HCT116 (cell line): Measurements from ENCODE around the gene PRRT1. TPM values are rescaled to one million over a fixed set of nuclear protein-coding genes. Genes with fewer than 3 reads are reported as not detected.

ENCODE experiments used
- ATAC-seq: fragments of 200-7000 bp; cut with Tn5 transposase; 2 replicates; pipeline ENCODE4 v1.9.1; 2020; ENCODE audit warnings: mild to moderate bottlenecking, moderate library complexity
- BruUV-seq: library from RNA; stranded (reverse); fragments of 400-500 nt; replicated peaks from 2 replicates; lab custom pipeline; 2021; lab: Mats Ljungman, UMichigan
- CTCF ChIA-PET: fragments of 300-600 bp; sonication (Branson Sonifier 250); formaldehyde crosslinking; loops from one replicate; lab custom pipeline; 2021; ENCODE audit warnings: antibody characterized with exemption; lab: Charles Lee
- POLR2A ChIA-PET: fragments of 300-600, 350-600 bp; sonication (Branson Sonifier 250); formaldehyde crosslinking; loops from one replicate; lab custom pipeline; 2021; ENCODE audit warnings: antibody characterized with exemption; lab: Charles Lee
- RAD21 ChIA-PET, 2 experiments: fragments of 300-600 bp; sonication (Branson Sonifier 250); formaldehyde crosslinking; loops; one replicate each; lab custom pipeline; 2023; ENCODE audit warnings: low total read pairs in 2 of 2; ENCODE audit not compliant: uncharacterized antibody in 2 of 2, unreplicated experiment in 2 of 2, low non-redundant PET in 1 of 2; lab: Charles Lee
- DNase-seq: peaks from one replicate; pipeline ENCODE4 v3.0.0-alpha.2; 2010; ENCODE audit warnings: low read depth, low spot score
- H2AFZ ChIP-seq: fragments of 200-600 bp; shearing (Covaris generic), sonication (generic); 2 replicates; pipeline ENCODE4 v1.6.1; 2017; ENCODE audit warnings: low read depth, mixed run types, mixed read lengths, antibody characterized with exemption, low read length; ENCODE audit not compliant: poor library complexity, severe bottlenecking
- H3K27ac ChIP-seq: 2 replicates; pipeline ENCODE4 v1.5.1; 2012; ENCODE audit warnings: low read depth, low read length
- H3K27me3 ChIP-seq: fragments of 200-600 bp; sonication (generic); 2 replicates; pipeline ENCODE4 v1.6.1; 2016; ENCODE audit warnings: mixed run types, low read length, mixed read lengths; ENCODE audit not compliant: insufficient read depth
- H3K36me3 ChIP-seq, 2 experiments: fragments of 200-500 bp in 1 of 2; fragments of 200-600 bp in 1 of 2; sonication (Bioruptor generic) in 1 of 2; sonication (generic) in 1 of 2; 2 replicates each; pipeline versions ENCODE4 v1.5.1 to v1.6.1; 2014 to 2016; ENCODE audit warnings: low read length in 2 of 2, inconsistent platforms in 1 of 2, mixed read lengths in 1 of 2, mixed run types in 1 of 2; ENCODE audit not compliant: insufficient read depth in 2 of 2, control insufficient read depth in 1 of 2
- H3K4me1 ChIP-seq, 2 experiments: fragments of 200-600 bp in 1 of 2; sonication (generic) in 1 of 2; 2 replicates each; pipeline versions ENCODE4 v1.5.1 to v1.6.1; 2012 to 2017; ENCODE audit warnings: low read length in 2 of 2, inconsistent platforms in 1 of 2, mild to moderate bottlenecking in 1 of 2, mixed read lengths in 1 of 2, mixed run types in 1 of 2, moderate library complexity in 1 of 2; ENCODE audit not compliant: insufficient read depth in 2 of 2, control insufficient read depth in 1 of 2
- H3K4me2 ChIP-seq: fragments of 200-600 bp; sonication (generic); 2 replicates; pipeline ENCODE4 v1.6.1; 2017; ENCODE audit warnings: mixed run types, low read length, mixed read lengths
- H3K4me3 ChIP-seq, 2 experiments: fragments of 200-600 bp in 1 of 2; sonication (generic) in 1 of 2; replicated peaks in 1 of 2; 2 replicates each; pipeline ENCODE4 v1.5.1; 2011 to 2016; ENCODE audit warnings: low read length in 2 of 2, control low read depth in 1 of 2, low read depth in 1 of 2, mild to moderate bottlenecking in 1 of 2, mixed read lengths in 1 of 2, mixed run types in 1 of 2
- H3K79me2 ChIP-seq: fragments of 200-600 bp; sonication (generic); 2 replicates; pipeline ENCODE4 v1.6.1; 2017; ENCODE audit warnings: mild to moderate bottlenecking, mixed run types, low read length, moderate library complexity, mixed read lengths; ENCODE audit not compliant: insufficient read depth
- H3K9ac ChIP-seq: fragments of 200-600 bp; sonication (generic); 2 replicates; pipeline ENCODE4 v1.6.1; 2016; ENCODE audit warnings: low read length, mixed read lengths
- H3K9me2 ChIP-seq: fragments of 200-600 bp; sonication (generic), shearing (Covaris generic); 2 replicates; pipeline ENCODE4 v1.6.1; 2017; ENCODE audit warnings: mixed run types, mild to moderate bottlenecking, moderate library complexity; ENCODE audit not compliant: insufficient read depth
- H3K9me3 ChIP-seq, 2 experiments: fragments of 200-500 bp in 1 of 2; fragments of 200-600 bp in 1 of 2; sonication (Bioruptor generic) in 1 of 2; sonication (generic) in 1 of 2; 2 replicates each; pipeline ENCODE4 v1.6.1; 2014 to 2017; ENCODE audit warnings: low read length in 2 of 2, mixed read lengths in 2 of 2, inconsistent platforms in 1 of 2, low read depth in 1 of 2, mild to moderate bottlenecking in 1 of 2, mixed run types in 1 of 2, moderate library complexity in 1 of 2; ENCODE audit not compliant: control insufficient read depth in 1 of 2, insufficient read depth in 1 of 2
- H4K20me1 ChIP-seq: fragments of 200-600 bp; sonication (generic), shearing (Covaris generic); 2 replicates; pipeline ENCODE4 v1.6.1; 2017; ENCODE audit warnings: mixed run types, mild to moderate bottlenecking, moderate library complexity; ENCODE audit not compliant: insufficient read depth
- CTCF ChIP-seq, 3 experiments: fragments of 200-600 bp in 1 of 3; sonication (generic) in 1 of 3; IDR thresholded peaks in 2 of 3; conservative IDR thresholded peaks in 1 of 3; 2 replicates each; pipeline ENCODE4 v1.5.1; 2012 to 2017; ENCODE audit warnings: low read depth in 2 of 3, low read length in 2 of 3, antibody characterized with exemption in 1 of 3, borderline replicate concordance in 1 of 3, control low read depth in 1 of 3, mild to moderate bottlenecking in 1 of 3, mixed read lengths in 1 of 3, mixed run types in 1 of 3, moderate library complexity in 1 of 3; ENCODE audit not compliant: insufficient read depth in 1 of 3
- FOSL1 ChIP-seq: IDR thresholded peaks from 2 replicates; pipeline ENCODE4 v1.6.1; 2012; ENCODE audit warnings: low read depth
- POLR2A ChIP-seq: IDR thresholded peaks from 2 replicates; pipeline ENCODE4 v1.7.0; 2011; ENCODE audit warnings: borderline replicate concordance; ENCODE audit not compliant: insufficient read depth, insufficient read length; ENCODE audit errors: extremely low read depth
- POLR2AphosphoS5 ChIP-seq: IDR thresholded peaks from 2 replicates; pipeline ENCODE4 v1.6.1; 2011; ENCODE audit warnings: mild to moderate bottlenecking, low read depth, low read length, moderate library complexity
- RAD21 ChIP-seq: IDR thresholded peaks from 2 replicates; pipeline ENCODE4 v1.6.1; 2012; ENCODE audit warnings: low read depth, mild to moderate bottlenecking
- SP1 ChIP-seq: IDR thresholded peaks from 2 replicates; pipeline ENCODE4 v1.6.1; 2012; ENCODE audit warnings: low read depth
- ZBTB33 ChIP-seq: IDR thresholded peaks from 2 replicates; pipeline ENCODE4 v1.6.1; 2011; ENCODE audit warnings: mild to moderate bottlenecking, low read length, moderate library complexity; ENCODE audit not compliant: insufficient replicate concordance; ENCODE audit errors: extremely low read depth
- ZNF274 ChIP-seq: fragments of 200-500 bp; sonication (Bioruptor generic); IDR thresholded peaks from 2 replicates; pipeline ENCODE4 v1.6.1; 2014; ENCODE audit warnings: mild to moderate bottlenecking, low read depth, low read length, inconsistent platforms
- intact Hi-C: fragments of 100-400 bp; cut with micrococcal nuclease; formaldehyde crosslinking; loops from 2 replicates; pipeline ENCODE4 v1.10.0; 2022
- total RNA-seq: library from RNA; stranded (reverse); gene quantifications from one replicate; pipeline ENCODE4 v1.2.1, GENCODE V29; 2021; ENCODE audit not compliant: unreplicated experiment

The PRRT1 gene
- total RNA-seq, 1 experiment from 2014 or later = 6.1 TPM

GRCh38 chr6:32194825-32195651, 43.3 kb upstream of the PRRT1 start:
- Histone ChIP-seq H3K4me1 (peaks cover 27 to 62% of the 10 kb centered on the region in 2 experiments), H3K4me3 (peak overlapping the region; percentile 61 to 65), H3K9ac (peak overlapping the region; percentile 76), H2AFZ (peak overlapping the region; percentile 30), H3K9me3 (no peaks in the 10 kb centered on the region), H3K4me2 (peak overlapping the region; percentile 91), H3K27me3 (no peaks in the 10 kb centered on the region), H3K36me3 (no peaks in the 10 kb centered on the region), H3K9me2 (no peaks in the 10 kb centered on the region), H3K27ac (peak overlapping the region; percentile 71), H4K20me1 (no peaks in the 10 kb centered on the region), H3K79me2 (no peaks in the 10 kb centered on the region)
- peak; percentile 57 for DNase-seq
- ChIA-PET RAD21 (interaction anchor here (0.6 to 1.2 kb wide), 4 partner anchors 65 to 92 kb away, joined by 3 to 6 read pairs (median 4); partner anchors contain the start of genes ATF6B (in 1 of the 2) and FKBPL (in 1 of the 2)), POLR2A (interaction anchor here (0.8 to 1.8 kb wide), 14 partner anchors 10 to 1123 kb away, joined by 3 to 11 read pairs (median 4); partner anchors contain the start of genes AGPAT1, ATF6B, DXO and FKBPL), CTCF (interaction anchor here (0.7 to 1.5 kb wide), 10 partner anchors 9 to 492 kb away, joined by 3 to 18 read pairs (median 4); partner anchors contain the start of genes ABHD16A, ATF6B, FKBPL and RNF5)
- intact Hi-C loops = loop anchor here (1.0 kb wide), 2 partner anchors 76 to 108 kb away; no protein-coding TSS in a partner anchor
- ATAC-seq = peak; percentile 26
- BruUV-seq = TSS peak; percentile 97
- TF ChIP-seq CTCF (IDR thresholded peaks at IDR 0.05 in 2 of 3, conservative IDR thresholded peaks at IDR 0.05 in 1 of 3; ENCODE audit: borderline replicate concordance in 1 of 3, insufficient read depth in 1 of 3, low read depth in 2 of 3, low read length in 2 of 3) (peak in 2 of 3 experiments; percentile 70 to 71; a peak in 4 of 6 replicates), SP1 (no peak), POLR2AphosphoS5 (peak; percentile 79), ZNF274 (no peak), POLR2A (peak; percentile 60), RAD21 (no peak), FOSL1 (no peak), ZBTB33 (no peak)
